Activated CD8-positive, alpha-beta memory T cell treated with anti-CD3 and anti-CD28 coated beads, Interleukin-2, amount 50 U/mL, for 4 hours (primary cell): ENCODE measurements around the gene LUZP1.

Experiments
- DNase-seq: peaks from one replicate; pipeline ENCODE4 v3.0.0-alpha.2; 2020

LUZP1 gene

DNA sequence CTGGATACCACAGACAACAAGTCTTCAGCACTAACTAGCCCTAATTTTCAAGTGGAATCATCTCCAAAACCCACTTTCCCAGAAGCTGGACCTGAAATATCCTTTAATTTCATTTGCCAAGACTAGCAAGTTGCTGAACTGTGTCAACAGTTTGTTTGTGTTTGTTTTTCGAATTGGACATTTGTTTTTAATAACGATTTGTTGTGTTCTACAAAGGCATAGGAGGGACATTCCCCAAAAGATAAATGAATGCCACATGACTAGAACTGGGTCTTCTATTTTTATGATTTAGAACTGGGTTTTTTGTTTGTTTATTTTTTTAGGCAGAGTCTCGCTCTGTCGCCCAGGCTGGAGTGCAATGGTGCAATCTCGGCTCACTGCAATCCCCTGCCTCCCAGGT, 17.9 kb downstream of the LUZP1 start:
- no peak for DNase-seq

- DNase-seq: no peak
Observed at GRCh38 chr1:23150125-23150524, 18.5 kb downstream of the LUZP1 start.

DNA sequence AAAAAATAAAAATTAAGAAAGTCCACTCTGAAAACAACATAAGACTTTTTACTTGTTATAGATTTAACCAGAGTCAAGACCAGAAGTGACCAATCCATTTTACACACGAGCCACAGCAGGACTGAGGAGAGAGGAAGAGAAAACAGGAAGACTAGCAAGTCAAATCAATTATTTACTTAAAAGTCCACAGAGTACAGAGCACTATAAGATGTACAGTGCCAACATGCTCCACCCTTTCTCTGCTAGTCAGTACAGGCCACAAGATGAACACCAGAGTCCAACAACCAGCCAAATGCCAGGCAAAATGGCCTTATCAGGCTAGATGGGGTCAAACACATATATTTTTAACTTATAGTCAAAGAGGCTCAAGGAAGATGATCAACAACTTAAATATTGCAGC, 19.5 kb downstream of the LUZP1 start:
- DNase-seq: no peak

DNA sequence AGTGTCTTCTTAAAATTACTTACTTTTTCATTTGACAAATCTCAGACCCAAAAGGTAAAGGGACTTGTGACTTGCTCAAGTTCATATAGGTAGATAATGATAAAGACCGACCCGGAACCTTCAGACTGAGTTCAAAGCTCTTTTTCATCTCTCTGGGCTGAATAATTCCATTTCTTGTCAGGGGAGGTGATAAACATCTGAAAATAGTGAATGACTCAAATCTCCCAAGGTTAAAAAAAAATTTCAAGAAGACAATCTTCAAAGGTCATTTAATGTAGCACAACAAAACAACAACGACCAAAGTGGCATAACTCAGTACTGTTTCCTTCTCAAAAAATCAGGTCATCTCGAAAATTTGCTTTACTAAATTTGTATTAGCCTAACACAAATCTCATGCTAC, 20.6 kb downstream of the LUZP1 start:
- no peak for DNase-seq

DNA sequence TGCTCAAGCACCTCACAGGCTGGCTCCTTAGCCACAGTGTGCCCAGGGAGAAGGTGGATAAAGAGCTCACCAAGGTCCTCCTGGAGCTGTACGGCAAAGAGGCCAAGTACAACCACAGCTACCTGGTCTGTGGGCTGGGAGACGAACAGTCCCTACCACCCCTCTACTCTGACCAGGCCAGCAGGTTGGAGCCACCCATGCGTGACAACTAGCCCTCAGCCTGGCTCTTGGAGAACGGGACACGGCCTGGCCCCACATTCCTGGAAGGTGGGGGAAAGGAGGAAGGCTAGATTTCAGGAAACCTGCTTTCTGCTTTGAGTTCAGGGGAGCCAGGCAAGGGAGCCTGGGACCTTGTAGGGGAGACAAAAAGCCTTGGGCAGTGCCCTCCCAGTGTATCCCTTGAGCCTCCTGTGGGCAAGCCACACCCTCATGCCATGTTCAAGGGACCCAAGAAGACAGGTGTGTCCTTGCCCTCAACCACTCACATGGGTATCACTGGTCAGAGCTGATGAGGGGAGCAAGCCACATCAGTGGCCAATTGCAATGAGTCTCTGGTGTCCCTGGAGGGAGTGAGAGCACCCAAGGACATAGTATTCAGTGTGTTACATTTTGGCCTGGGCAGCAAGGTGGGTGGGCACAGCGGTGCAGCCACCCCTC, 27.6 kb downstream of the LUZP1 start:
- DNase-seq: no peak

DNA sequence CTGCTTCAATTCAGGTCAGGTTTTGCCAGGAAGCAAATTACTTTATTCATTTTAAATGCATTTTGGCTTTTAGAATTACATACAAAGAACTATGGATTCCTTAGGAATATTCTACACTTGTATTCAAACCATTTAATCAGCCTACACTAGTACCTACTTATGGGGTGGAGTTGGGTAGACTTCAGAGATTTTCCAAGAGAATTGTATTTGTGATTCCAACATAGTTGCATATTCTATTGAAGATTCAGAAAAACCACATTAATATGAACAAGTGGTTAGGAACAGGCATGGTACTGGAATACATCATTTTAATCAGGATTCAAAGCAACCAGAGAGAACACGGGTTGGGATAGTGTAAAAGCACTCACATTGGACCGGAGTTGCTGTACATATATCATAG, 33.4 kb downstream of the LUZP1 start:
- DNase-seq: no peak

GRCh38 chr1:23134055-23134454, 34.6 kb downstream of the LUZP1 start:
- DNase-seq: no peak

DNA sequence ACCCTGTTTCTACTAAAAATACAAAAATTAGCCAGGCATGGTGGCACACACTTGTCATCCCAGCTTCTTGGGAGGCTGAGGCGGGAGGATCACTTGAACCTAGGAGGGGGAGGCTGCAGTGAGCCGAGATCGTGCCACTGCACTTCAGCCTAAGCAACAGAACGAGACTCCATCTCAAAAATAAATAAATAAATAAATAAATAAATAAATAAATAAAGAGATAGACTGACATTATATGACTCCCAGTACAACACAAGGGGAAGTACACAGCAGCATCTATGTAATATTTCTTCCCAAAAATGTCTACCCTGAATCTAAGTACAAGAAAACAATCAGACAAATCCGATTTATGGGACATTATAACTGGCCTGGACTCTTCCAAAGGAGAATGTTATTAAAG, 35.1 kb downstream of the LUZP1 start:
- no peak for DNase-seq

GRCh38 chr1:23132033-23132432, 36.6 kb downstream of the LUZP1 start:
- DNase-seq: no peak

DNA sequence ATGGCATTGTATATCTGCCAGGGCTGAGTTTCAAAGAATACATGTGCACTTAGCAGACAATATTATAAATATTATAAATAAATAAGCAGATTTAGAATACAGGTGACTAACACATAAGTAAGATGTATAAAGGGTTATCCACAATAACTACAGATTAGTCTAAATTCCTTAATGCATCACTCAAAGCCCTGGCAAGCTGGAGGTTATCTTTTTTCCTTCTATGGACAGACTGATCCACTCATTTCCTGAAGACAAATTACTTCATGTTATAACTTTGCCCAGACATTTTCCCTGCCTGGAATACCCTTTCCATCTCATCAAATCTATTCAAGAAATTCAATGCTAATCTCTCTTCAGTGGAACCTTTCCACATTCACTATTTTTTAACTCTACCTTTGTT, 38.8 kb downstream of the LUZP1 start:
- no peak for DNase-seq

DNA sequence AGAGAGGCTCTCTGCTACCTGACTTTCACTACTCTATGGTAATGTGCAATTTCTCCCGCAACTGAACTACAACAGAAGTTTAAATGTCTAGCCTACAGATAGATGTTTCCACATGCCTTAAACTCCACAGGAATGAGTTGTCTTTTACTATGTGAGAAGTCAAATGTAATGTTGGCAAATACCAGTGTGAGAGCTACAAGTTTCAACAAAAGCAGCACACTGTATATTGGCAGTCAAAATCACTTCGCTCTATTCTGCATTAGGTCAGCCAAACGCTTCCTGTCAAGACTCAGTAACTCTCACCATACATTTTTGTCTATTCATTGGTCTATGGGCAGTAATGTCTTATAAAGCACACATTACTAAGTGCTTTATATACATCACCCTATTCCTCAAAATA, 41.9 kb downstream of the LUZP1 start:
- no peak for DNase-seq

- DNase-seq: no peak
Observed at GRCh38 chr1:23126200-23126599, 42.5 kb downstream of the LUZP1 start.

GRCh38 chr1:23125489-23125888, 43.2 kb downstream of the LUZP1 start:
- no peak for DNase-seq

- no peak for DNase-seq
Observed at GRCh38 chr1:23124259-23125026, 44.2 kb downstream of the LUZP1 start.

DNA sequence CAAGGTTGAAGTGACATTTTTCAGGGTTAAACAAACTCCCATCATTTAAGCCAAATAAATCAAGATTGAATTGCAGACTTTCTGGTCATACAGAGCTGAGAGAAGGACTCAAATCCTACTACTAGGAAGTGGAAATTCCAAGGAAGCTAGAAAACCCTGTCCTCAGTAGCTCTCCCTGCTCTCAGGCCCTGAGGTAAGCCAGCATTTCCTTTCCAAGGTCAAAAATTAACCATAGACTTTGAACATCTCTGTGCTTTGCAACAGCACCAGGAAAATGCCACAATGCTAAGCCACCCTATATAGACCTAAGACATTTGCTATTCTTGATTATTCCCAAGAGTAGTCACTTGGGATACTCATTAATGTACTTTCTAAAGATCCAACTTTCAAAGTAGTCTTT, 45.1 kb downstream of the LUZP1 start:
- DNase-seq: no peak

DNA sequence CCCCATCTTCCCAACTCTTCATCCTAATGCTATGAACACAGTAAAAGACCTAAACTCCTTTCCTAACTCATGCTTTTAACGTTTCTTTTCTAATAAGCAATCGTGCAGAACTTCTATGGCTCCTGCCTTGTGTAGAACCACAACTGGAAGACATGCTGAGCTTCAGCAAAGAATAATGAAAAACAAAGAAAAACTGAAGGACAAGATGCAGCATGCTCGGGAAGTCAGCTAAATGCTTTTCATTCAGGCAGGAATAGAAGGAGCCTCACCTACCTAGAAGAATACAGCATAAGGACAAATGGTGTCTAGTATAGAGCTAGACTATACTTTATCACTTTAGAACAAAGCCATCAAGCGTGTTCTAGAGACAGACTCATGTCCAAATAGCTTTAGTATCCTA, 45.9 kb downstream of the LUZP1 start:
- no peak for DNase-seq

DNA sequence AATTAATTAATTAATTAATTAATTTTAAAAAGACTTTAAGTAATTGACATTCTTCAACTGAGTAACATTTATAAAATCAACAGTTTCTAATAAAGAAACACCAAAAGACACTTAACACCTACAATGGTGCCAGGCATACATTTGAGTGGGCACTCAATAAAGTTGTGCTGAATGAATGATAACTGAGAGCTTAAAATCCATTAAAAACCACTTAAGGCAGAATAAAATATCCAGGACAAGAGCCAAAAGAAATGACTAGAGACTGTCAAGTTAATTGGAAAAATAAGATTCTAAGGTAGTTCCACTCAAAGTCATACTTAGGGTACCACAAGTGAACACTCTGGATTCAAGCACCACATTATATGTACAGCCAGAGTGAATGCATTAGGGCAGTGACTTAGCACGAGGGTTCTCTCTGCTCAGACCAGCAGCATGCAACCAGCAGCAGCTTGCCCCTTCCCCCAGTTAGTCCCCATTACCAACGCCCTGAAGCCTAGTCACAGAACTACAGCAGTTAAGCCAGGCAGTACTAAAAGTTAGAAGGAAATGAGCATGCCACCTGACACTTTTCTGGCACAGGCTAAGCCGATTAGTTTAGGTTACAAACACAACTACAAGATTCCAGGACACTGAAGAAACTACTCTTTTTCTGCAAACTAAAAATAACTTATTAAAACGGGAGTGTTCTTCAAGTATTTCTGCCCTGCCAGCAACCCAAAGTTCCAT, 46.5 kb downstream of the LUZP1 start:
- no peak for DNase-seq

DNA sequence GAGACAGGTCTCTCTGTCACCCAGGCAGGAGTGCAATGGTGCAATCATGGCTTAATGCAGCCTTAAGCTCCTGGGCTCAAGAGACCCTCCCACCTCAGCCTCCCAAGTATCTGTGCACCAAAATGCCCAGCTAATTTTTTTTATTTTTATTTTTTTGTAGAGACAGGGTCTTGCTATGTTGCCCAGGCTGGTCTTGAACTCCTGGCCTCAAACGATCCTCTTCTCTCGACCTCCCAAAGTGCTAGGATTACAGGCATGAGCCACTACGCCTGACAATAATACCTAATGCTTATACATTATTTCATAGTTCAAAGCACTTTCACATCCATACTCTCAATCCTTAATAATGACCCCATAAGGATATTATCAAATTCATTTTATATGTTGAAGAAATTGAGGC, 48.3 kb downstream of the LUZP1 start:
- DNase-seq: no peak

GRCh38 chr1:23118957-23119792, 49.5 kb downstream of the LUZP1 start:
- peak; percentile 25 for DNase-seq

GRCh38 chr1:23118407-23118806, 50.2 kb downstream of the LUZP1 start:
- DNase-seq: no peak

DNA sequence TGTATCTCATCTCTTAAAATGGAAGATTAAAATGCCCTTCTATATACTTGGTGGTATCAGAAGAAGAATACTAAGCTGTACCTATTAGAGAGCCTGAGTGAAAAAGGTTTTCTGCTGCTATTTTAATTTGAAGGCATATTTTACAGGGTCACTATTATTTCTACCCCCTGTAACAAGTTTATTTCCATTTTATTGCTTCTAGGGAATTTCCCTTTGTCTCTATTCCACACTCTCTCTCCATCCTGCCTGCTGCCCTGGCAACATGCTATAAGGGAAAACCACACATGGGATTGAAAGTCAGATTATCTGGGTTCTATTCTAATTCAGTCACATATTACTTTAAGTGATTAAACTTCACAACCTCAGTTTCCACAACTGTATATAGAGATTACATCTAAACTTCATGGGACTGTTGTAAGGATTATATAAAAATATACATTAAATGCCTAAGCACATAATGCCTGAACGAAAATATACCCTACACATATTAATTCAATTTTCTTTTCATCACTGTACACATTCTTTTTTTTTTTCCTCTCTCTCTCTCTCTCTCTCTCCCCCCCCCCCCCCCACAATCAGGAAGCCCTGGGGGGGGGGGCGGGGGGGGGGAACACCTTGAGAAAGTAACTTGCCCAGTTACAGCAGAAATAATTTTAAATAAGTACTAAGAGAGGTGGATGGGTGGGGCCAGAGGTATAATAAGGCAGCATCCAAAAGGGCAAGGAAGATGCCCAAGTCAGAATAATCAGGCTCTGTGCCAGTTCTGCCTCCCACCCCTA, 51.5 kb downstream of the LUZP1 start:
- DNase-seq: no peak

DNA sequence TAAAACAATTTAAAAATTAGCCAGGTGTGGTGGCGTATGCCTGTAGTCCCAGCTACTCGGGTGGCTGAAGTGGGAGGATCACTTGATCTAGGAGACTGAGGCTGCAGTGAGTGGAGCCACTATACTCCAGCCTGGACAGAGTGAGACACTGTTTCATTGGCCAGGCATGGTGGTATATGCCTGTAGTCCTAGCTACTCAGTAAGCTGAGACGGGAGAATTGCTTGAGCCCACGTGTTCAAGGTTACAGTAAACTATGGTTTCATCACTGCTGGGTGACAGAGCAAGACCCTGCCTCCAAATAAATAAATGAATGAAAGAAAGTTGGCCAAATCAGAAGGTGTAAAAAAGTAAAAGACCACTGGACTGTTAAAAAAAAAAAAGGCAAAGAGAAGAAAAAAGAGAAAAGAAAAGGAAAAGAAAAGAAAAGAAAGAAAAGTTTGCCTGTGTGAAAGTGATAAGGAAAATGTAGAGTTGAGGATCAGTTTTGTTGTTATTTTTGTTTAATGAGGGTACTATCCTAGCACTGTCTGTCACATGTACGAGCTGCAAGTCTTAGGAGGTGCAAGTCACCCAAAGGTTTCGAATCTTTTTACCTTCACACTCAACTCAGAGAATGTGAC, 52.3 kb downstream of the LUZP1 start:
- DNase-seq: no peak
